H1 (cell line): ENCODE results near the gene WWC2. TPM values are rescaled to one million over a fixed set of nuclear protein-coding genes. Genes with fewer than 3 reads are reported as not detected.

Source experiments
- CTCF ChIA-PET: fragments of 300-600 bp; sonication (Branson Sonifier 250); formaldehyde crosslinking; loops from one replicate; lab custom pipeline; 2021; ENCODE audit not compliant: partially characterized antibody; lab: Charles Lee
- POLR2A ChIA-PET: fragments of 300-600 bp; sonication (Branson Sonifier 250); formaldehyde crosslinking; loops from one replicate; lab custom pipeline; 2021; ENCODE audit warnings: inconsistent platforms; ENCODE audit not compliant: partially characterized antibody; lab: Charles Lee
- DNase-seq, 2 experiments: peaks; one replicate each; pipeline versions ENCODE4 v3.0.0 to v3.0.0-alpha.2; 2010 to 2022; ENCODE audit warnings: low spot score in 2 of 2, low read depth in 1 of 2, mixed read lengths in 1 of 2
- FAIRE-seq: peaks from 2 replicates; lab custom pipeline; 2011; peaks lifted over from hg19 to GRCh38; lab: Jason Lieb, UNC
- H2AFZ ChIP-seq: 2 replicates; pipeline ENCODE4 v1.8.1; 2012; ENCODE audit warnings: low read length, inconsistent platforms
- H2AK5ac ChIP-seq: 2 replicates; pipeline ENCODE4 v1.6.1; 2013; ENCODE audit warnings: low read depth, low read length
- H2BK120ac ChIP-seq: replicated peaks from 2 replicates; pipeline ENCODE3; 2013; ENCODE audit warnings: low read depth, low read length, inconsistent platforms
- H2BK12ac ChIP-seq: 2 replicates; pipeline ENCODE4 v1.6.1; 2013; ENCODE audit warnings: low read depth, low read length
- H2BK15ac ChIP-seq: 2 replicates; pipeline ENCODE4 v1.6.1; 2013; ENCODE audit warnings: low read length
- H2BK20ac ChIP-seq: 2 replicates; pipeline ENCODE4 v1.6.1; 2013; ENCODE audit warnings: low read length
- H2BK5ac ChIP-seq: 2 replicates; pipeline ENCODE4 v1.6.1; 2013; ENCODE audit warnings: low read depth, low read length
- H3K14ac ChIP-seq: 2 replicates; pipeline ENCODE4 v1.6.1; 2013; ENCODE audit warnings: inconsistent platforms; ENCODE audit not compliant: insufficient read length
- H3K18ac ChIP-seq: 2 replicates; pipeline ENCODE4 v1.6.1; 2013; ENCODE audit warnings: low read length; ENCODE audit errors: extremely low read depth
- H3K23ac ChIP-seq: 2 replicates; pipeline ENCODE4 v1.6.1; 2013; ENCODE audit warnings: inconsistent platforms; ENCODE audit not compliant: insufficient read length
- H3K23me2 ChIP-seq: 2 replicates; pipeline ENCODE4 v1.6.1; 2013; ENCODE audit warnings: low read depth, low read length
- H3K27ac ChIP-seq: 2 replicates; pipeline ENCODE4 v1.6.1; 2011; ENCODE audit warnings: low read depth, low read length, inconsistent platforms
- H3K27me3 ChIP-seq, 4 experiments: replicated peaks in 1 of 4; 1 replicate in 1 of 4; 2 replicates in 3 of 4; pipeline versions ENCODE4 v1.6.1 to v1.8.1; 2011 to 2013; ENCODE audit warnings: low read length in 3 of 4, mild to moderate bottlenecking in 3 of 4, inconsistent platforms in 2 of 4, mixed read lengths in 2 of 4, moderate library complexity in 1 of 4; ENCODE audit not compliant: control insufficient read depth in 3 of 4, insufficient read depth in 3 of 4; ENCODE audit errors: extremely low read depth in 1 of 4
- H3K36me3 ChIP-seq, 4 experiments: 2 replicates each; pipeline versions ENCODE4 v1.6.1 to v1.8.1; 2011 to 2013; ENCODE audit warnings: mild to moderate bottlenecking in 4 of 4, low read length in 3 of 4, moderate library complexity in 2 of 4, control low read depth in 1 of 4, inconsistent platforms in 1 of 4; ENCODE audit not compliant: insufficient read depth in 4 of 4, control insufficient read depth in 2 of 4
- H3K4ac ChIP-seq: replicated peaks from 2 replicates; pipeline ENCODE3; 2013; ENCODE audit warnings: low read length, low read depth, mixed read lengths, inconsistent platforms; ENCODE audit not compliant: insufficient read length
- H3K4me1 ChIP-seq, 4 experiments: replicated peaks in 1 of 4; 1 replicate in 1 of 4; 2 replicates in 3 of 4; pipeline versions ENCODE4 v1.6.1 to v1.8.1; 2011 to 2013; ENCODE audit warnings: low read length in 3 of 4, inconsistent platforms in 2 of 4, mixed read lengths in 1 of 4; ENCODE audit not compliant: insufficient read depth in 4 of 4, control insufficient read depth in 3 of 4
- H3K4me2 ChIP-seq, 2 experiments: 2 replicates each; pipeline versions ENCODE4 v1.6.1 to v1.8.1; 2011 to 2013; ENCODE audit warnings: low read depth in 2 of 2, low read length in 2 of 2, control low read depth in 1 of 2, inconsistent platforms in 1 of 2, mild to moderate bottlenecking in 1 of 2; ENCODE audit not compliant: insufficient read depth in 1 of 2
- H3K4me3 ChIP-seq, 4 experiments: fragments of 200-600, 300-600 bp in 1 of 4; sonication (generic), shearing (Covaris generic), sonication (Bioruptor Twin) in 1 of 4; 2 replicates each; pipeline versions ENCODE4 v1.5.1 to v1.8.1; 2011 to 2016; ENCODE audit warnings: low read length in 4 of 4, low read depth in 3 of 4, control low read depth in 2 of 4, inconsistent platforms in 2 of 4, mild to moderate bottlenecking in 2 of 4, mixed read lengths in 1 of 4, moderate library complexity in 1 of 4; ENCODE audit not compliant: insufficient read depth in 2 of 4; ENCODE audit errors: extremely low read depth in 1 of 4
- H3K56ac ChIP-seq: replicated peaks from 2 replicates; pipeline ENCODE3; 2013; ENCODE audit warnings: low read depth, mild to moderate bottlenecking, mixed read lengths, low read length, inconsistent platforms; ENCODE audit not compliant: insufficient read length
- H3K79me1 ChIP-seq: 2 replicates; pipeline ENCODE4 v1.6.1; 2013; ENCODE audit warnings: low read depth, low read length, control low read depth
- H3K79me2 ChIP-seq, 2 experiments: 2 replicates each; pipeline versions ENCODE4 v1.6.1 to v1.8.1; 2012 to 2013; ENCODE audit warnings: low read length in 2 of 2, mild to moderate bottlenecking in 2 of 2, inconsistent platforms in 1 of 2; ENCODE audit not compliant: insufficient read depth in 2 of 2, control insufficient read depth in 1 of 2
- H3K9ac ChIP-seq, 4 experiments: replicated peaks in 1 of 4; 1 replicate in 1 of 4; 2 replicates in 3 of 4; pipeline versions ENCODE4 v1.6.1 to v1.8.1; 2011 to 2013; ENCODE audit warnings: low read depth in 3 of 4, low read length in 3 of 4, control low read depth in 2 of 4, mild to moderate bottlenecking in 2 of 4, moderate library complexity in 2 of 4, inconsistent platforms in 1 of 4; ENCODE audit errors: extremely low read depth in 1 of 4
- H3K9me3 ChIP-seq, 2 experiments: 2 replicates each; pipeline versions ENCODE4 v1.6.1 to v1.8.1; 2012 to 2013; ENCODE audit warnings: mild to moderate bottlenecking in 2 of 2, moderate library complexity in 2 of 2, control low read depth in 1 of 2, inconsistent platforms in 1 of 2, low read depth in 1 of 2, low read length in 1 of 2, mixed read lengths in 1 of 2; ENCODE audit not compliant: insufficient read depth in 2 of 2
- H4K20me1 ChIP-seq, 2 experiments: replicated peaks in 1 of 2; 2 replicates each; pipeline versions ENCODE3 to v1.8.1; 2011 to 2013; ENCODE audit warnings: inconsistent platforms in 2 of 2, low read length in 2 of 2, mild to moderate bottlenecking in 1 of 2; ENCODE audit not compliant: insufficient read depth in 2 of 2, control insufficient read depth in 1 of 2
- H4K5ac ChIP-seq: 2 replicates; pipeline ENCODE4 v1.6.1; 2013; ENCODE audit warnings: low read length, low read depth, mixed read lengths, inconsistent platforms; ENCODE audit not compliant: insufficient read length
- H4K8ac ChIP-seq: 2 replicates; pipeline ENCODE4 v1.8.0; 2013; ENCODE audit warnings: mild to moderate bottlenecking, moderate library complexity, low read length, inconsistent platforms; ENCODE audit not compliant: insufficient read depth; ENCODE audit errors: extremely low read depth
- H4K91ac ChIP-seq: replicated peaks from 2 replicates; pipeline ENCODE3; 2013; ENCODE audit warnings: low read length, mixed read lengths, inconsistent platforms; ENCODE audit not compliant: insufficient read length
- CHD2 ChIP-seq: IDR thresholded peaks from 2 replicates; pipeline ENCODE4 v1.6.1; 2012; ENCODE audit warnings: low read length, improper control_type of control experiment
- CREB1 ChIP-seq: IDR thresholded peaks from 2 replicates; pipeline ENCODE4 v1.6.1; 2012; ENCODE audit warnings: inconsistent platforms
- CTBP2 ChIP-seq: IDR thresholded peaks from 2 replicates; pipeline ENCODE4 v1.7.0; 2011; ENCODE audit warnings: borderline replicate concordance, mild to moderate bottlenecking, moderate library complexity, mixed read lengths, low read length; ENCODE audit not compliant: insufficient read depth, insufficient read length
- EZH2 ChIP-seq: fragments of 200-600 bp; sonication (generic); IDR thresholded peaks from 2 replicates; pipeline ENCODE4 v1.7.1; 2012; ENCODE audit warnings: low read depth, mild to moderate bottlenecking, moderate library complexity, low read length, inconsistent platforms; ENCODE audit not compliant: severe bottlenecking
- HDAC2 ChIP-seq, 2 experiments: fragments of 300-600 bp in 1 of 2; sonication (generic) in 1 of 2; IDR thresholded peaks; 2 replicates each; pipeline ENCODE4 v1.6.1; 2011 to 2012; ENCODE audit warnings: low read depth in 2 of 2, low read length in 2 of 2, mild to moderate bottlenecking in 2 of 2, moderate library complexity in 2 of 2, borderline replicate concordance in 1 of 2, inconsistent platforms in 1 of 2
- KDM4A ChIP-seq: IDR thresholded peaks from one replicate; pipeline ENCODE4 v1.7.1; 2012; ENCODE audit warnings: low read depth, mild to moderate bottlenecking, moderate library complexity, low read length, inconsistent platforms; ENCODE audit not compliant: severe bottlenecking
- POLR2A ChIP-seq, 2 experiments: IDR thresholded peaks; 1 replicate in 1 of 2; 2 replicates in 1 of 2; pipeline ENCODE4 v1.6.1; 2011; ENCODE audit warnings: low read depth in 2 of 2, low read length in 2 of 2, mild to moderate bottlenecking in 2 of 2; ENCODE audit errors: control extremely low read depth in 1 of 2
- RXRA ChIP-seq: IDR thresholded peaks from 2 replicates; pipeline ENCODE4 v1.6.1; 2011; ENCODE audit warnings: low read depth, mild to moderate bottlenecking, low read length, moderate library complexity; ENCODE audit not compliant: insufficient read depth
- SIRT6 ChIP-seq: IDR thresholded peaks from one replicate; pipeline ENCODE4 v1.7.1; 2012; ENCODE audit warnings: low read length, inconsistent platforms
- SRF ChIP-seq: IDR thresholded peaks from 2 replicates; pipeline ENCODE4 v1.6.1; 2011; ENCODE audit warnings: mild to moderate bottlenecking, low read depth, low read length, moderate library complexity
- SUZ12 ChIP-seq: fragments of 200-600 bp; sonication (generic); IDR thresholded peaks from 2 replicates; pipeline ENCODE4 v1.6.1; 2012; ENCODE audit warnings: mild to moderate bottlenecking, inconsistent platforms, low read length, moderate library complexity, mixed read lengths
- TAF1 ChIP-seq: IDR thresholded peaks from 2 replicates; pipeline ENCODE4 v1.6.1; 2011; ENCODE audit warnings: mild to moderate bottlenecking, low read depth, low read length
- YY1 ChIP-seq: IDR thresholded peaks from 2 replicates; pipeline ENCODE4 v1.6.1; 2011; ENCODE audit warnings: low read depth, mild to moderate bottlenecking, low read length
- WGBS, 2 experiments: shearing (Covaris generic) in 1 of 2; methylation state at CpG; one replicate each; pipeline versions ENCODE4 v1.1.6 to v1.1.7; 2013 to 2015; ENCODE audit warnings: low lambda C conversion rate in 2 of 2, mixed read lengths in 2 of 2, inconsistent platforms in 1 of 2, low coverage in 1 of 2, missing lambda C conversion rate in 1 of 2; ENCODE audit not compliant: insufficient replicate concordance in 2 of 2, insufficient coverage in 1 of 2, insufficient read length in 1 of 2; ENCODE audit errors: extremely low coverage in 1 of 2, missing lambda C conversion rate in 1 of 2; 5-methylcytosine and 5-hydroxymethylcytosine counted together
- polyA plus RNA-seq, 7 experiments: library from polyadenylated mRNA; depleted of rRNA in 3 of 7; stranded (reverse) in 5 of 7; unstranded in 2 of 7; fragments of >200 nt in 5 of 7; fragments of 200-250 nt in 2 of 7; gene quantifications; 1 replicate in 5 of 7; 2 replicates in 1 of 7; 4 replicates in 1 of 7; pipeline versions ENCODE4 v1.2.1 to v1.2.3, GENCODE V29; 2011 to 2013; ENCODE audit warnings: missing spikeins in 2 of 7, mixed read lengths in 2 of 7
- total RNA-seq: library from RNA; stranded (reverse); fragmentation: NEBNext Ultra II Directional; extraction: Animal tissue kit (Norgen Biotek cat#: 25700); gene quantifications from 2 replicates; pipeline ENCODE4 v1.2.1, GENCODE V29; 2021
- TF ChIP-seq, protein P1 (sequence below): IDR thresholded peaks from 2 replicates; pipeline ENCODE4 v1.6.1; 2012; ENCODE audit warnings: low read length, inconsistent platforms

Gene WWC2
- total and polyA plus RNA-seq, 2 of the 8 experiments (the other 6 are each of a cell fraction or from before 2014, with no cell fraction given) = 17.6 to 135 TPM

DNA sequence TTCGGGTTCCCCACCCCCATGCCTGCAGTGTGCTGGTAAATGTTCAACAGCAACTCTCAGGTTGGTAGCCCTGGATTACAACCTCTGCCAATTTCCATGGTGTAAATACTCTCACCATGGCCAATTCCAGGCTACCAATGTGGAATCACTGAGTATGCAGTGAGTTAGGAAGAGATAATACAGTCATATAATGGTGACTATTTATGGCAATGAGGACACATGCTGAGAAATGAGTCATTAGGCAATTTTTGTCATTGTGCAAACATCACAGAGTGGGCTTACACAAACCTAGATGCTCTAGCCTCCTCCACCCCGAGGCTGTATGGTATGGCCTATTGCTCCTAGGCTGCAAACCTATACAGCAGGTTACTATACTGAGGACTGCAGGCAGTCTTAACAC, 227.8 kb downstream of the WWC2 start:
- Histone ChIP-seq H4K8ac (no peak overlapping the region), H3K9me3 (peaks cover 5 to 6% of the 10 kb centered on the region in 2 experiments; a peak in 1 of 4 replicates), H2BK120ac (no peak overlapping the region), H3K9ac (no peak overlapping the region), H3K79me2 (no peaks in the 10 kb centered on the region), H3K4me2 (no peak overlapping the region), H3K56ac (no peak overlapping the region), H3K23me2 (no peaks in the 10 kb centered on the region), H2BK20ac (no peak overlapping the region), H3K4me1 (no peaks in the 10 kb centered on the region), H4K5ac (no peak overlapping the region), H3K4me3 (no peak overlapping the region), H2AFZ (no peak overlapping the region), H2BK5ac (no peak overlapping the region), H3K27me3 (no peaks in the 10 kb centered on the region), H4K20me1 (no peaks in the 10 kb centered on the region), H3K18ac (no peak overlapping the region), H3K79me1 (no peaks in the 10 kb centered on the region), H3K27ac (no peak overlapping the region), H3K14ac (no peak overlapping the region), H3K36me3 (no peaks in the 10 kb centered on the region), H3K23ac (no peak overlapping the region), H2AK5ac (no peak overlapping the region), H2BK12ac (no peak overlapping the region), H4K91ac (no peak overlapping the region), H2BK15ac (no peak overlapping the region), H3K4ac (no peak overlapping the region)
- ChIA-PET POLR2A (no interaction called here), CTCF (no interaction called here)
- no peak for FAIRE-seq
- DNase-seq = no peak
- WGBS, 2 experiments = 83% methylated on average over 2 of the region's 2 CpGs; no CpG with 5 or more reads in 1 of the 2 experiments
- TF ChIP-seq RXRA (no peak), KDM4A (no peak), CREB1 (no peak), TAF1 (no peak), SUZ12 (no peak), POLR2A (IDR thresholded peaks at IDR 0.05; ENCODE audit: control extremely low read depth in 1 of 2, low read depth in 2 of 2, low read length in 2 of 2) (no peak), EZH2 (no peak), SIRT6 (no peak), CHD2 (no peak), CTBP2 (no peak), SRF (no peak), HDAC2 (IDR thresholded peaks at IDR 0.05; ENCODE audit: borderline replicate concordance in 1 of 2, low read depth in 2 of 2, low read length in 2 of 2) (no peak), YY1 (no peak)
- TF ChIP-seq, protein P1, sequence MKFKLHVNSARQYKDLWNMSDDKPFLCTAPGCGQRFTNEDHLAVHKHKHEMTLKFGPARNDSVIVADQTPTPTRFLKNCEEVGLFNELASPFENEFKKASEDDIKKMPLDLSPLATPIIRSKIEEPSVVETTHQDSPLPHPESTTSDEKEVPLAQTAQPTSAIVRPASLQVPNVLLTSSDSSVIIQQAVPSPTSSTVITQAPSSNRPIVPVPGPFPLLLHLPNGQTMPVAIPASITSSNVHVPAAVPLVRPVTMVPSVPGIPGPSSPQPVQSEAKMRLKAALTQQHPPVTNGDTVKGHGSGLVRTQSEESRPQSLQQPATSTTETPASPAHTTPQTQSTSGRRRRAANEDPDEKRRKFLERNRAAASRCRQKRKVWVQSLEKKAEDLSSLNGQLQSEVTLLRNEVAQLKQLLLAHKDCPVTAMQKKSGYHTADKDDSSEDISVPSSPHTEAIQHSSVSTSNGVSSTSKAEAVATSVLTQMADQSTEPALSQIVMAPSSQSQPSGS = no peak
